ENCODE measurements around the gene PROCR.
A peak's percentile ranks its signal among the peaks of the same experiment; 100 is the strongest.
"Not testable (repeated sequence)": the region's sequence is repeated elsewhere in the genome, so short reads cannot be mapped to it uniquely, and the experiment has no call there.

Gene PROCR

GRCh38 chr20:35193031-35193791 lies 21.3 kb downstream of the PROCR start:
- DNase-seq, ATAC-seq: not testable (repeated sequence)

- ATAC-seq (no peak), DNase-seq (no peak)
These were observed 24.4 kb downstream of the PROCR start for GRCh38 chr20:35196313-35196712.

- ATAC-seq (no peak), DNase-seq (no peak)
These were observed 27.9 kb downstream of the PROCR start for GRCh38 chr20:35199740-35200139.

- DNase-seq: no peak
- ATAC-seq: no peak
These were observed 28.4 kb downstream of the PROCR start for GRCh38 chr20:35200267-35200666.

- ATAC-seq, DNase-seq: not testable (repeated sequence)
These were observed 29.6 kb downstream of the PROCR start for GRCh38 chr20:35201467-35201866.

- DNase-seq (no peak), ATAC-seq (no peak)
These were observed 34.9 kb downstream of the PROCR start for GRCh38 chr20:35206802-35207201.

GRCh38 chr20:35207950-35208611 lies 36.2 kb downstream of the PROCR start:
- DNase-seq (peak; percentile 86), ATAC-seq (peak; percentile 87)

GRCh38 chr20:35215066-35215956 lies 43.4 kb downstream of the PROCR start:
- ATAC-seq (no peak), DNase-seq (no peak)

- ATAC-seq (no peak), DNase-seq (no peak)
These were observed 44.7 kb downstream of the PROCR start for GRCh38 chr20:35216541-35216940.

GRCh38 chr20:35223941-35224340 lies 52.1 kb downstream of the PROCR start:
- ATAC-seq: peak; percentile 32
- no peak for DNase-seq

GRCh38 chr20:35224536-35224935 lies 52.7 kb downstream of the PROCR start:
- DNase-seq (no peak), ATAC-seq (no peak)

GRCh38 chr20:35225319-35226125 lies 53.6 kb downstream of the PROCR start:
- DNase-seq: no peak
- ATAC-seq: no peak

GRCh38 chr20:35226126-35226883 lies 54.4 kb downstream of the PROCR start, which contains the start of gene MMP24:
MMP24 (plus strand) TSS chr20:35226690; CDS start chr20:35226739, 49 bp downstream.
- DNase-seq (no peak), ATAC-seq (no peak)

Data from stimulated activated naive CD8-positive, alpha-beta T cell treated with anti-CD3 and anti-CD28 coated beads, Interleukin-15, Interleukin-2, amounts not matched to agents 100 U/mL and 50 U/mL, for 24 hours (primary cell).